Left ventricle myocardium inferior (tissue), 1 donor: ENCODE measurements around the gene KIF21B. TPM values are rescaled to one million over a fixed set of nuclear protein-coding genes. Genes with fewer than 3 reads are reported as not detected.

Experiments
- DNase-seq: peaks from one replicate; pipeline ENCODE4 v3.0.0-alpha.2; 2020
- H3K27ac ChIP-seq: fragments of 200-600 bp; replicated peaks from 2 replicates; pipeline ENCODE4 v1.8.0; 2021
- H3K27me3 ChIP-seq: fragments of 200-600 bp; 2 replicates; pipeline ENCODE4 v1.8.0; 2021; ENCODE audit warnings: low read depth
- H3K36me3 ChIP-seq: fragments of 200-600 bp; 2 replicates; pipeline ENCODE4 v1.8.0; 2021
- H3K4me1 ChIP-seq: fragments of 200-600 bp; 2 replicates; pipeline ENCODE4 v1.8.0; 2021
- H3K4me3 ChIP-seq: fragments of 200-600 bp; 2 replicates; pipeline ENCODE4 v1.8.0; 2021; ENCODE audit warnings: mild to moderate bottlenecking, moderate library complexity
- H3K9me3 ChIP-seq: fragments of 200-600 bp; replicated peaks from 2 replicates; pipeline ENCODE4 v1.8.0; 2021
- CTCF ChIP-seq: fragments of 200-600 bp; IDR thresholded peaks from 2 replicates; pipeline ENCODE4 v1.8.0; 2021; ENCODE audit warnings: antibody characterized with exemption, mild to moderate bottlenecking, borderline replicate concordance
- intact Hi-C: fragments of 100-400 bp; cut with micrococcal nuclease; formaldehyde crosslinking; loops from one replicate; pipeline ENCODE4 v1.11.0; 2022
- total RNA-seq: library from RNA; stranded (reverse); fragmentation: NEBNext Ultra II Directional; extraction: Animal tissue kit (Norgen Biotek cat#: 25700); gene quantifications from one replicate; pipeline ENCODE4 v1.2.1, GENCODE V29; 2021
- donor health status: DM: no; HTN: yes; CAD: no; lungs with severe emphysema.

The KIF21B gene
- total RNA-seq, 1 donor from 2014 or later, result 0.47 TPM

- Histone ChIP-seq H3K4me3 (no peak overlapping the region), H3K4me1 (no peaks in the 10 kb centered on the region), H3K27ac (no peak overlapping the region), H3K9me3 (no peaks in the 10 kb centered on the region), H3K36me3 (no peaks in the 10 kb centered on the region), H3K27me3 (no peaks in the 10 kb centered on the region)
- intact Hi-C loops, result no loop called here
- no peak for DNase-seq
- no peak for TF ChIP-seq CTCF
These were observed 34.8 kb downstream of the KIF21B start for GRCh38 chr1:200988693-200989092.

GRCh38 chr1:200985481-200985880 is 38.0 kb downstream of the KIF21B start:
- no peaks in the 10 kb centered on the region for H3K27me3 ChIP-seq
- no peak for TF ChIP-seq CTCF
- no peak overlapping the region for H3K27ac ChIP-seq
- no peak for DNase-seq
- no peaks in the 10 kb centered on the region for H3K4me1 ChIP-seq
- no peak overlapping the region for H3K4me3 ChIP-seq
- H3K36me3 ChIP-seq, result no peaks in the 10 kb centered on the region
- H3K9me3 ChIP-seq, result no peaks in the 10 kb centered on the region
- intact Hi-C loops, result no loop called here

GRCh38 chr1:200983035-200983561 is 40.4 kb downstream of the KIF21B start:
- no peak overlapping the region for H3K27ac ChIP-seq
- peaks cover 7% of the 10 kb centered on the region for H3K9me3 ChIP-seq
- DNase-seq, result no peak
- no peaks in the 10 kb centered on the region for H3K36me3 ChIP-seq
- no peak for TF ChIP-seq CTCF
- H3K27me3 ChIP-seq, result peaks cover 5% of the 10 kb centered on the region
- intact Hi-C loops, result no loop called here
- H3K4me3 ChIP-seq, result no peak overlapping the region
- H3K4me1 ChIP-seq, result no peaks in the 10 kb centered on the region

GRCh38 chr1:200982071-200982945 is 41.2 kb downstream of the KIF21B start:
- no peaks in the 10 kb centered on the region for H3K36me3 ChIP-seq
- no peak for DNase-seq
- no peak for TF ChIP-seq CTCF
- peaks cover 7% of the 10 kb centered on the region for H3K9me3 ChIP-seq
- no peaks in the 10 kb centered on the region for H3K4me1 ChIP-seq
- no peak overlapping the region for H3K4me3 ChIP-seq
- H3K27ac ChIP-seq, result no peak overlapping the region
- intact Hi-C loops, result no loop called here
- H3K27me3 ChIP-seq, result peaks cover 5% of the 10 kb centered on the region

- Histone ChIP-seq H3K36me3 (no peaks in the 10 kb centered on the region), H3K27ac (no peak overlapping the region), H3K4me1 (no peaks in the 10 kb centered on the region), H3K27me3 (peaks cover 5% of the 10 kb centered on the region), H3K9me3 (peaks cover 7% of the 10 kb centered on the region), H3K4me3 (no peak overlapping the region)
- no peak for TF ChIP-seq CTCF
- no peak for DNase-seq
- intact Hi-C loops, result no loop called here
These were observed 42.2 kb downstream of the KIF21B start for GRCh38 chr1:200981278-200981677.
